WTC11 (cell line): ENCODE measurements around the gene DNAJB8. TPM values are rescaled to one million over a fixed set of nuclear protein-coding genes. Genes with fewer than 3 reads are reported as not detected.

ENCODE experiments used
- ATAC-seq: fragments of 200-7000 bp; cut with Tn5 transposase; 2 replicates; pipeline ENCODE4 v1.10.0; 2021; ENCODE audit warnings: mild to moderate bottlenecking, moderate library complexity
- CTCF ChIA-PET: fragments of 300-600 bp; sonication (Branson Sonifier 250); formaldehyde crosslinking; loops from one replicate; lab custom pipeline; 2021; ENCODE audit warnings: antibody characterized with exemption; lab: Charles Lee
- POLR2A ChIA-PET: fragments of 350-600 bp; sonication (Branson Sonifier 250); formaldehyde crosslinking; loops from one replicate; lab custom pipeline; 2021; ENCODE audit warnings: antibody characterized with exemption; lab: Charles Lee
- DNase-seq: peaks from one replicate; pipeline ENCODE4 v3.0.0; 2021; ENCODE audit warnings: low spot score
- H3K27ac Mint-ChIP-seq: 2 replicates; pipeline ENCODE4 v1.8.0; 2021; ENCODE audit warnings: mixed read lengths
- H3K27me3 Mint-ChIP-seq: 2 replicates; pipeline ENCODE4 v1.8.0; 2021; ENCODE audit warnings: low read depth, mild to moderate bottlenecking, moderate library complexity, mixed read lengths
- H3K36me3 Mint-ChIP-seq: 2 replicates; pipeline ENCODE4 v1.8.0; 2021; ENCODE audit warnings: mixed read lengths
- H3K4me1 Mint-ChIP-seq: 2 replicates; pipeline ENCODE4 v1.8.0; 2022; ENCODE audit warnings: mixed read lengths
- H3K4me3 Mint-ChIP-seq: 2 replicates; pipeline ENCODE4 v1.8.0; 2021; ENCODE audit warnings: mild to moderate bottlenecking, moderate library complexity, mixed read lengths
- H3K9me3 Mint-ChIP-seq: 2 replicates; pipeline ENCODE4 v1.8.0; 2021; ENCODE audit warnings: mixed read lengths
- ATF1 ChIP-seq: sonication (generic); formaldehyde crosslinking; IDR thresholded peaks from 2 replicates; pipeline ENCODE4 v1.8.1; 2023; ENCODE audit warnings: mild to moderate bottlenecking, moderate library complexity, missing genetic modification reagents
- CDX4 ChIP-seq: fragments of 250-450 bp; sonication (Bioruptor Pico); IDR thresholded peaks from 2 replicates; pipeline ENCODE4 v1.9.0; 2021; ENCODE audit warnings: moderate library complexity, mild to moderate bottlenecking, inconsistent platforms, borderline replicate concordance
- CREM ChIP-seq: sonication (generic); formaldehyde crosslinking; IDR thresholded peaks from 2 replicates; pipeline ENCODE4 v1.8.1; 2022; ENCODE audit warnings: mild to moderate bottlenecking, missing genetic modification reagents, moderate library complexity
- EMX1 ChIP-seq: fragments of 250-450 bp; sonication (Bioruptor Pico); IDR thresholded peaks from 2 replicates; pipeline ENCODE4 v1.8.0; 2021; ENCODE audit warnings: mild to moderate bottlenecking
- ESRRA ChIP-seq: sonication (generic); formaldehyde crosslinking; IDR thresholded peaks from 2 replicates; pipeline ENCODE4 v1.8.1; 2022; ENCODE audit warnings: mild to moderate bottlenecking, missing genetic modification reagents, borderline replicate concordance
- ETV6 ChIP-seq: sonication (generic); formaldehyde crosslinking; IDR thresholded peaks from 2 replicates; pipeline ENCODE4 v1.8.1; 2022; ENCODE audit warnings: mild to moderate bottlenecking, missing genetic modification reagents
- FOXP1 ChIP-seq: sonication (generic); formaldehyde crosslinking; IDR thresholded peaks from 2 replicates; pipeline ENCODE4 v1.8.0; 2022; ENCODE audit warnings: missing genetic modification reagents, mild to moderate bottlenecking, moderate library complexity, borderline replicate concordance
- JUN ChIP-seq: sonication (generic); formaldehyde crosslinking; IDR thresholded peaks from 2 replicates; pipeline ENCODE4 v1.8.0; 2023; ENCODE audit warnings: mild to moderate bottlenecking, missing genetic modification reagents
- MLX ChIP-seq: sonication (generic); formaldehyde crosslinking; IDR thresholded peaks from 2 replicates; pipeline ENCODE4 v1.8.1; 2023; ENCODE audit warnings: mild to moderate bottlenecking, missing genetic modification reagents, moderate library complexity
- NFATC4 ChIP-seq: fragments of 250-450 bp; sonication (Bioruptor Pico); IDR thresholded peaks from 2 replicates; pipeline ENCODE4 v1.9.0; 2021; ENCODE audit warnings: mild to moderate bottlenecking
- NFE2L1 ChIP-seq: sonication (generic); formaldehyde crosslinking; IDR thresholded peaks from 2 replicates; pipeline ENCODE4 v1.8.1; 2023; ENCODE audit warnings: missing genetic modification reagents
- NR2C2 ChIP-seq: sonication (generic); formaldehyde crosslinking; IDR thresholded peaks from 2 replicates; pipeline ENCODE4 v1.8.0; 2022; ENCODE audit warnings: mild to moderate bottlenecking, missing genetic modification reagents
- NR3C1 ChIP-seq: sonication (generic); formaldehyde crosslinking; conservative IDR thresholded peaks from 2 replicates; pipeline ENCODE4 v1.8.1; 2023; ENCODE audit warnings: low read depth, mild to moderate bottlenecking, missing genetic modification reagents
- OVOL2 ChIP-seq: fragments of 250-450 bp; sonication (Bioruptor Pico); IDR thresholded peaks from 2 replicates; pipeline ENCODE4 v1.9.0; 2021; ENCODE audit warnings: mild to moderate bottlenecking, borderline replicate concordance
- SMAD3 ChIP-seq: sonication (generic); formaldehyde crosslinking; IDR thresholded peaks from 2 replicates; pipeline ENCODE4 v1.8.0; 2022; ENCODE audit warnings: missing genetic modification reagents, mild to moderate bottlenecking, borderline replicate concordance
- SP1 ChIP-seq: sonication (generic); formaldehyde crosslinking; conservative IDR thresholded peaks from 2 replicates; pipeline ENCODE4 v1.8.1; 2022; ENCODE audit warnings: missing genetic modification reagents
- ZBTB43 ChIP-seq: sonication (generic); formaldehyde crosslinking; IDR thresholded peaks from 2 replicates; pipeline ENCODE4 v1.8.1; 2023; ENCODE audit warnings: mild to moderate bottlenecking, missing genetic modification reagents
- ZNF121 ChIP-seq: sonication (generic); formaldehyde crosslinking; IDR thresholded peaks from 2 replicates; pipeline ENCODE4 v1.8.0; 2023; ENCODE audit warnings: missing genetic modification reagents
- ZNF281 ChIP-seq: sonication (generic); formaldehyde crosslinking; IDR thresholded peaks from 2 replicates; pipeline ENCODE4 v1.8.0; 2023; ENCODE audit warnings: mild to moderate bottlenecking, missing genetic modification reagents
- ZNF416 ChIP-seq: fragments of 250-450 bp; sonication (Bioruptor Pico); IDR thresholded peaks from 2 replicates; pipeline ENCODE4 v1.9.0; 2021; ENCODE audit warnings: mild to moderate bottlenecking, inconsistent platforms
- ZNF423 ChIP-seq: fragments of 250-450 bp; sonication (Bioruptor Pico); IDR thresholded peaks from 2 replicates; pipeline ENCODE4 v2.1.2; 2022; ENCODE audit warnings: mild to moderate bottlenecking, moderate library complexity
- ZNF671 ChIP-seq: fragments of 250-450 bp; sonication (Bioruptor Pico); IDR thresholded peaks from 2 replicates; pipeline ENCODE4 v1.8.0; 2021; ENCODE audit warnings: mild to moderate bottlenecking
- total RNA-seq: library from RNA; stranded (reverse); gene quantifications from 3 replicates; pipeline ENCODE4 v1.2.3, GENCODE V29; 2021
- TF ChIP-seq, protein P1 (sequence below): sonication (generic); formaldehyde crosslinking; IDR thresholded peaks from 2 replicates; pipeline ENCODE4 v1.8.1; 2022; ENCODE audit warnings: missing genetic modification reagents, borderline replicate concordance
- TF ChIP-seq, protein P2 (sequence below): sonication (generic); formaldehyde crosslinking; IDR thresholded peaks from 2 replicates; pipeline ENCODE4 v1.8.1; 2022; ENCODE audit warnings: mild to moderate bottlenecking, missing genetic modification reagents, moderate library complexity, borderline replicate concordance

The DNAJB8 gene
- total RNA-seq, 1 experiment from 2014 or later: not detected

GRCh38 chr3:128496019-128496601, 29.4 kb upstream of the DNAJB8 start:
- DNase-seq: no peak
- Mint-ChIP-seq H3K9me3 (no peaks in the 10 kb centered on the region), H3K36me3 (no peaks in the 10 kb centered on the region), H3K27me3 (peaks cover 96% of the 10 kb centered on the region), H3K4me3 (peak overlapping the region; percentile 38), H3K4me1 (peaks cover 29% of the 10 kb centered on the region), H3K27ac (no peak overlapping the region)
- TF ChIP-seq NFE2L1 (CRISPR knock-in tag): no peak
- TF ChIP-seq, protein P1, sequence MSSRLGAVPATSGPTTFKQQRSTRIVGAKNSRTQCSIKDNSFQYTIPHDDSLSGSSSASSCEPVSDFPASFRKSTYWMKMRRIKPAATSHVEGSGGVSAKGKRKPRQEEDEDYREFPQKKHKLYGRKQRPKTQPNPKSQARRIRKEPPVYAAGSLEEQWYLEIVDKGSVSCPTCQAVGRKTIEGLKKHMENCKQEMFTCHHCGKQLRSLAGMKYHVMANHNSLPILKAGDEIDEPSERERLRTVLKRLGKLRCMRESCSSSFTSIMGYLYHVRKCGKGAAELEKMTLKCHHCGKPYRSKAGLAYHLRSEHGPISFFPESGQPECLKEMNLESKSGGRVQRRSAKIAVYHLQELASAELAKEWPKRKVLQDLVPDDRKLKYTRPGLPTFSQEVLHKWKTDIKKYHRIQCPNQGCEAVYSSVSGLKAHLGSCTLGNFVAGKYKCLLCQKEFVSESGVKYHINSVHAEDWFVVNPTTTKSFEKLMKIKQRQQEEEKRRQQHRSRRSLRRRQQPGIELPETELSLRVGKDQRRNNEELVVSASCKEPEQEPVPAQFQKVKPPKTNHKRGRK: no peak
- no peak for TF ChIP-seq ZNF281
- TF ChIP-seq ZNF121 (CRISPR knock-in tag): no peak
- no peak for TF ChIP-seq NFATC4 (CRISPR knock-in tag)
- no peak for TF ChIP-seq SP1
- TF ChIP-seq MLX (CRISPR knock-in tag): no peak
- no peak for TF ChIP-seq NR2C2 (CRISPR knock-in tag)
- no peak for TF ChIP-seq EMX1 (CRISPR knock-in tag)
- ChIA-PET POLR2A (no interaction called here), CTCF (interaction anchor here (0.6 to 3.0 kb wide), 7 partner anchors 13 to 112 kb away, joined by 3 to 54 read pairs (median 11); no protein-coding TSS in a partner anchor)
- ATAC-seq: no peak

DNA sequence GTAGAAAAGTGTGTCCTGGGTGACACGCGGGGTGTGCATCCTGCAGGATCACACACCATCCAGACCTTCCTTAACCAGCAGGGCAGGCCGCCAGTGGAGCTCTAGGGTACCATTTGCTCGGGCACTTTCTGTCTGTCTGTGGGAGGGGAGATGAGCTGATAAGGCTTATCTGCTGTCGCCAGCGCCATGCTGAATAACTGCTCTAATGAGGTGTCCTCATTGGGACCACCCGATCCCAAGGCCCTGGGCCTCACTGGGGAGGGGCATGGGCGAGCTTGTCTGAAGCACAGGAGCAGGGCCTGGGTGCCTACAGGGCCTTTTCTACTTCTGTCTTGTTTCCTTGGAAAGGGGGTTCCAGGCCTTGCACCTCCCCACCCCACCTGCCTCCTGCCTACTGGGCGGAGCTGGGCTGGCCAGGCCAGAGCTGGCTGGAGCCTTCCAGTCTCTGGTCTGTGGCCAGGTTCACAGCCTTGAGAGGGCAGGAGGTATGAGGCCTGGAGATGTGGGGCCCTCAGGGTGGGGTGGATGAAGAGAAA, 28.8 kb upstream of the DNAJB8 start:
- Mint-ChIP-seq H3K4me3 (no peak overlapping the region), H3K36me3 (no peaks in the 10 kb centered on the region), H3K27ac (no peak overlapping the region), H3K9me3 (no peaks in the 10 kb centered on the region), H3K4me1 (peaks cover 32% of the 10 kb centered on the region), H3K27me3 (peaks cover 99% of the 10 kb centered on the region)
- ATAC-seq (no peak), DNase-seq (no peak)
- CTCF ChIA-PET: interaction anchor here (0.8 to 3.0 kb wide), 6 partner anchors 13 to 113 kb away, joined by 3 to 54 read pairs (median 14); no protein-coding TSS in a partner anchor
- POLR2A ChIA-PET: no interaction called here
- TF ChIP-seq ZBTB43 (CRISPR knock-in tag) (no peak), ETV6 (CRISPR knock-in tag) (no peak), NFE2L1 (CRISPR knock-in tag) (no peak), SMAD3 (CRISPR knock-in tag) (no peak), ZNF423 (no peak), ZNF121 (CRISPR knock-in tag) (no peak), CDX4 (no peak), ZNF671 (CRISPR knock-in tag) (no peak), JUN (CRISPR knock-in tag) (no peak), MLX (CRISPR knock-in tag) (no peak), ESRRA (CRISPR knock-in tag) (no peak), FOXP1 (CRISPR knock-in tag) (no peak), NR3C1 (no peak), ZNF416 (CRISPR knock-in tag) (no peak), CREM (CRISPR knock-in tag) (no peak), OVOL2 (CRISPR knock-in tag) (no peak), ATF1 (CRISPR knock-in tag) (no peak)
- TF ChIP-seq, protein P2, sequence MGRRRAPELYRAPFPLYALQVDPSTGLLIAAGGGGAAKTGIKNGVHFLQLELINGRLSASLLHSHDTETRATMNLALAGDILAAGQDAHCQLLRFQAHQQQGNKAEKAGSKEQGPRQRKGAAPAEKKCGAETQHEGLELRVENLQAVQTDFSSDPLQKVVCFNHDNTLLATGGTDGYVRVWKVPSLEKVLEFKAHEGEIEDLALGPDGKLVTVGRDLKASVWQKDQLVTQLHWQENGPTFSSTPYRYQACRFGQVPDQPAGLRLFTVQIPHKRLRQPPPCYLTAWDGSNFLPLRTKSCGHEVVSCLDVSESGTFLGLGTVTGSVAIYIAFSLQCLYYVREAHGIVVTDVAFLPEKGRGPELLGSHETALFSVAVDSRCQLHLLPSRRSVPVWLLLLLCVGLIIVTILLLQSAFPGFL: no peak
